ENCODE measurements around the gene FNDC3B. TPM values are rescaled to one million over a fixed set of nuclear protein-coding genes. Genes with fewer than 3 reads are reported as not detected.
A peak's percentile ranks its signal among the peaks of the same experiment; 100 is the strongest.

The FNDC3B gene
- total RNA-seq, 1 donor from 2014 or later = 147 TPM

DNA sequence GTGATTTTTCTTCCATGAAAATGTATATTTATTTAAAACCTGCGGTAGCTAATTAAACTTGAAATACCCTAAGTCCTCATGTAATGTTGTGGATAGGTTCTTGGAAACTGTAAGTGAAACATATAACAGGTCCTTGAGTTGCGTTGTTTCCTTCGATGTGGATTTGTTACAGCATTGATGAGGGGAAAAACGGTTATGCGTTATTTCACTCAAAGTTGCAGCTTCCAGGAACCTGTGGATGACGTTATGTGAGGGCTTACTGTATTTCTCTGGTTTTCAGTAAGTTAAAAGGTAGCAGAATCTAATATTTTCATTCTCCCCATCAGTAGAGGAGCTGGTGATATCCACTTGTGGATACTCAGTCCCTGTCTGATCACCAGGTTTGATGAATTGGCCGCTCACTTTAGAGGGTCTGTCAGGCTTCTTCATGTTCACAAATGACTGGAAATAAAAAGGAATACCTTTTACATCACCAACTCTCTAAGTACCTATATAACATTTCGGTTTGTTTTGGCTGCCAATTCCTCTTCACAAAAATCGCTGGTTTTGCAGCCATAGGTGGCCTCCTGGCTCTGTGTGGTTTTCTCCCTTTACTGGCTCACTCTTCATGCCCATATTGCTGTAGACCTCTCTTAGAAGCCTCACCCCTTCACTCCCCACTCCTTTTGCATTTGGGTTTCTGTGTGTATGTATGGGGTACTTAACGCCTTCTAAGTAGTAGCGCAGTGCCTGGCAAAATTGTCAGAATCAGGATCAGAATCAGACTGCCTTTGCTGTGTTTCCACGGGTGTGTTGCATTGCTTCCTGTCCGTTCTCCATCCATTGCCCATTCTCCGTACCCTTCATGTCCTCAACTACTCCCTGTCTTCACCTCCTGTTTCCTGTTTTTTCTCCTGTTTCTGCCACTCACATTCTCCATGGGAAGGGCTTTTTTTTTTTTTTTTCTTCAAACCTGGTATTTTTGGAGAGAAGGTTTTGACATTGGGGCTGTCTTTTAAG is 112.6 kb downstream of the FNDC3B start:
- peak; percentile 57 for DNase-seq

DNA sequence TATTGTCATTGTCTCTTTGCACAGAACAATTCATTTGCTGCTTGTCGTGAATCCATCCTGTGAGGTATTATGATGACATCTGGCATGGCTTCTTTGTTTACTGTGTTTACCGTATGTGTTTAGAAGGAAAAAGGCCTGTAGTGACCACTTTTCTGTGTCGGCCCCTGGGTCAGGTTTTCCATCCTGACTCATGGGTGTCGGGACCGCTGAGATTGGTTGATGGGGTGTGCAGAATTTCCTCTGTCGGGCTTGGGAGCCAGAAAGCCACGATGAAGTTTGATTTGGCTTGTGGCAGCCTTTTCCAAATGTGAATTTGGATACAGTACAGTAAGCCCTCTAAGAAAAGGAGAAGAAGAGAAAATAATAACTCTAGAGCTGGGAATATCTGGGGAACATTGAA is 113.5 kb downstream of the FNDC3B start:
- no peak for DNase-seq

DNA sequence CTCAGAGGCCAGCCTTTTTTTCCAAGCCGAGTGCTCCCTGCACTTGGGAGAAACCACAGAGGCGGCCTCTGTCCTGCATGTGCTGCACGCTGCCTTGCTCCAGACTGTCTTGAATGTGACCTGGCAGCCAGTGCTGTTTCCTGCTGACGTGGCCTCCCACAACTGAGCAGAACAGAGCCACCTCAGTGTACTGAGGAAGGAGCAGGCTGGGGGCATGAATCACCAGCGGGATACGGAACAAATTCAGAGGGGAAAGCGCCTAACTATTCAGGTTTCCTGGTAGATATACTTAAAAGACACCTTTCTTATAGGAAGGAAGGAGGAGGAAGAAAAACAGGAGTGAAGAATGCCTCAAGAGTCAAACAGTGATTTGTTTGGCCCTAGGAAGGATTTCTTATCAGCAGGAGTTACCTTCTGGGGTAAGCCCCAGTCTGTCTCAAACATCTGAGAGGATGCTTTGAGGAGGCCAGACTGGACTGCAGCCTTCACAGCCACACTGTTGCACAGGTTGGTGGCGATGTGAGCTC is 114.0 kb downstream of the FNDC3B start:
- DNase-seq = peak; percentile 90

DNA sequence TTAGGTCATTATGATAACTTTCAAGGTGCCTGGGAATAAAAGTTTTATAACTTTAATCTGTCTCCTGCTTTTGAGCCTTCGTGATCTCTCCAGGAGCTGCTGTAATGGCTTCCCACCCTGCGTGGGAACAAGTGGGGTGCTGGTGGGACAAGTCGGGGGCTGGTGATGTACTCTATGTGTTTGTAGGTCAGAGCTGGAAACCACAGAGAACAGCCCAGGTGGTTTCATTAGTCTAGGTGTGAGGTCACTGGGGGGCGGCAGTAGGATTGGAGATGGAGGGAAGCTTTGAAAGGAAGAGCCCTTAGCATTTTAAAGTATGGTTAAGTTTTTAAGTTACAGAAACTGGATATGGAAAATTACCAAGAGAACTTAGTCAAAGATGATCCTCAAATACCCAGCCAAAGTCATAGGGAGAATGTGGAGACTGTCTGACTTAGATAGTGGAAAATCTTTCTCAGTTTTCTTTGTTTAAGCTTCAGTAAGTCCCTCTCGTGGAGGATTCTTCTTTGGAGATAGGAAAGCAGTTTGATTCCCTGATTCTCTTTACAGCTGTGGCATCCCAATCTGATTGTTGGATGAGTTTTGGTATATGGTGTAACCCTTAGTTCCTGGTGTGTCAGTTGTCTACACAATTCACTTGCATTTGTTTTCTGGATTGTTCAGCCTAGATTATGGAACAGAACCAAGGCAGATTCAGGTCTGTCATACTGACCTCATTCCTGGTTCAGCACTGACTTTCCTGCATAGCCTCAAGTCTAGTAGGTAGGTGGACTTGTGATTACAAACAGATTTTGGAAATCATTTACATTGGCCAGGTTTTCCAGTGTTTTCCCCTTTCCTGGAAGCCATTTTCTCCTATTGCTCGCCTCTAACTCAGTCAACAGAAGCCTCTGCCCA is 115.6 kb downstream of the FNDC3B start:
- no peak for DNase-seq

DNA sequence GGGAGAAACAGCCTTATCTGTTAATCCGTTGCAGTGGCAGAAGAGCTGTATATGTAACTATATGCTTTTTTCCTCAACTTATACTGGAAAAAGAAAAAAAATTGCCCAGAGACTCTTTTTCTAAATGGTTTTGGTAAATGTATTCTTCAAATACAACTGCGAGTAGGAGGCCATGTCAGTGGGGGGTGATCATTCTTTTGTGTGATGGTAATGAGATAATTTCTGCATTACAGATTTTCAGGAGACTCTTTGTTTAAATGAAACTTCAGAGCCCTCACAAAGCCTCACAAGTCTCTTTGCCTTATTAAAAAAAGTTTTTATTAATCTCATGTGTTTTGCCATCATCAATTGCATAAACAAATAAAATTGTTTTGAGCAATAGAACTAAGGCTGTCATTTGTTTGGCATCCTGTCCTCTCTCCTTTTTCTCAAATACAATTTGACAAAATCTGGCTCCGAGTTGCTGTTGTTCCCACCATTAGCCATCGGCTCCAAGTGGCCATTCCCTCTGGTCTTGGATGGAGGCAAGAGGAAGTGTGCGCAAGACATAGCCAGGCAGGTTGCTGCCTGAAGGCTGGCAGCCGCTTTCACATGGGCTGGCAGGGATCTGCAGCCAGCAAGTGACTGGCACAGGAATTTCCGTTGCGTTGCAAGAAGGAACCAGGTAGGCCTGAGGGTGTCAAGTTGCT is 116.7 kb downstream of the FNDC3B start:
- peak; percentile 38 for DNase-seq

DNA sequence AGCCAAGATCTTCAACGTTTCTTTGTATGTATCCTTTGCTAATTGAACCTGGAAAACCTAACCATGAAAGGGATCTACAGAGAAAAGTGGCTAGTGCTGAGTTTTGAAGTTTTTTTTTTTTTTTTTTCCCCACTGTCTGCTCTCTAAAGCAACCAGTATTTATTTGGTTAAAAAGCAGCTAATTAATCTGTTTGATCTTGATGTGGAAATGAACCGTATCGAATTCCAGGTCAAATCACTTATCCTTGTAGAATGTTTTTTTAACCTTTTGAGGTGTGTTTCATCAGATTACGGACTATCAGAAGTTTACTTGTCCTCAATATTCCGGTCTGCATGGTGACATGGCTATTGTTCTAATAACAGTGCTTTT is 117.2 kb downstream of the FNDC3B start:
- DNase-seq = no peak

DNA sequence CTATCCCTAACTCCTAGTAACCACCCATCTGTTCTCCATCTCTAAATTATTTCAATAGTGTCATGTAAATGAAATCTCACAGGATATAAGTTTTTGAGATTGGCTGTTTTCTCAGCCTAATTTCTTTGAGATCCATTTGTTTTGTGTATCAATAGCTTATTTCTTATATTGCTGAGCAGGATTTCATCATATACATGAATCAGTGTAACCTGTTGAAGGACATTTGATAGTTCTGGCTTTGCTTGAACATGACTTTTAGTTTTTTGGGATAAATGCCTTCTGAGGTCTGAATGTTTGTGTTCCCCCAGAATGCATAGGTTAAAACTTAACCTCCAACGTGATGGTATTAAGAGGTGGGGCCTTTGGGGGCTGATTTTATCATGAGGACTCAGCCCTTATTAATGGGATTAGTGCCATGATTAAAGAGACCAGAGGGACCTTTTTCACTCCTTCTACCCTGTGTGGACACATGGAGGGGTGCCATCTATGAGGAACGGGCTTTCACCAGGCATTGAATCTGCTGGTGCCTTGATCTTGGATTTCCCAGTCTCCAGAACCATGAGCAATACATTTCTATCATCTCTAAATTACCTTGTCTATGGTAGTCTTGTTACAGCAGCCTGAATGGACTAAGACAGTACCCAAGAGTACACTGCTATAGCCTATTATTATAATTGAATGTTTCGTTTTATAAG is 118.3 kb downstream of the FNDC3B start:
- no peak for DNase-seq

DNA sequence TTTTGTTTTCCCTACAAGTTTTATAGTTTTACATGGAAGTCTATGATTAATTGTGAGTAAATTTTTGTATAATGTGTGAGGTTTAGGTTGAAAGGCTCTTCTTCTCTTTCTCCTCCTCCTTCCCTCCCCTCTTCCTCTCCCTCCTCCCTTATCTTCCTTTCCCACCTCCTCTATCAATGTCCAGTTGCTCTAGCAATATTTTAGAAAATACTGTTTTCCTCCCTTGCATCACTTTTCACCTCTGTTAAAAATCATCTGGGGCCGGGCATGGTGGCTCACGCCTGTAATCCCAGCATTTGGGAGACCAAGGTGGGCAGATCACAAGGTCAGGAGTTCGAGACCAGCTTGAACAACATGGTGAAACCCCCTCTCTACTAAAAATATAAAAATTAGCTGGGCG is 119.4 kb downstream of the FNDC3B start:
- DNase-seq = no peak

DNA sequence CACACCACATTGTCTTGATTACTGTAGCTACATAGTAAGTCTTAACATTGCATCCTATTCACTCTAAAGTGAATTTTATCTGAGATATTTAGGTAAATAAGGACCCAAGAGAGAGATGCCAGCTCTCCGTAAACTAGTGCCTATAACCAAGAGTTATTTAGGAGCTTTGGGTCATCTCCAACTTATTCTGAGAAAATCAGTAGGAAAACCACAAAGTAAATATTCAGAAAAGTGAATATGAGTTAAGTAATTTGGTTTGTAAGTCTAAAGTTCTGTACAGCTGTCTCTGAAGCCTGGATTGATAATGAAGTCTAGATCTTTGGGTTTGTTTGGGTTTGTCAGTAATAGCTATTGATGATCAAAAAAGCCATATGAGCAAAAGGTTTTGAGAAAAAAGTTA is 120.0 kb downstream of the FNDC3B start:
- no peak for DNase-seq

DNA sequence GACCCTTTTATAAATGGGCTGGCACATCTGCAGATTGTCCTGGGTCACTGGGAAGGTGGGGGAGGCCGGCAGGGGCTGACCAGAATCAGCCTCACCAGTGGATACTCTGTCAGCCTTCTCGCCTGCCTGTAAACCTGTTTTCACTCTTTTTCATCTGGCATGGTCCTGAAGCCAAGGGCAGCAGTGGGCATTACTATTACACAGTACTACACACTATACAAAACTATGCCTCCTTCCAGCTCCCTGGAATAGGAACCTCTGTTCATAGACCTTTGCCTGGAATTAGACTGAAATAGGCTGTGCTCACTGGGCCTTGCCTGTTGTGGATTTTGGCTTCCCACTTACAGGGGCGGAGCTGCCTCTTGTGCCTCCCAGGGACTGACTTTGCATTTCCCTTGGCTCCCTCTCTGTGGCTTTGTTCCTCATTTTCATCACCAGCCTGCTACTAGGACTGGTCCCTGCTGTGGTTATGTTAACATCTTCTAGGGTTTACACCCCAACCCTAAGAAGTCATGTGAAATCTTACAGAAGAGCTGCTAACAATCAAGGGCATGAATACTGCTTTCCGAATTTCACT is 120.7 kb downstream of the FNDC3B start:
- peak; percentile 32 for DNase-seq

DNA sequence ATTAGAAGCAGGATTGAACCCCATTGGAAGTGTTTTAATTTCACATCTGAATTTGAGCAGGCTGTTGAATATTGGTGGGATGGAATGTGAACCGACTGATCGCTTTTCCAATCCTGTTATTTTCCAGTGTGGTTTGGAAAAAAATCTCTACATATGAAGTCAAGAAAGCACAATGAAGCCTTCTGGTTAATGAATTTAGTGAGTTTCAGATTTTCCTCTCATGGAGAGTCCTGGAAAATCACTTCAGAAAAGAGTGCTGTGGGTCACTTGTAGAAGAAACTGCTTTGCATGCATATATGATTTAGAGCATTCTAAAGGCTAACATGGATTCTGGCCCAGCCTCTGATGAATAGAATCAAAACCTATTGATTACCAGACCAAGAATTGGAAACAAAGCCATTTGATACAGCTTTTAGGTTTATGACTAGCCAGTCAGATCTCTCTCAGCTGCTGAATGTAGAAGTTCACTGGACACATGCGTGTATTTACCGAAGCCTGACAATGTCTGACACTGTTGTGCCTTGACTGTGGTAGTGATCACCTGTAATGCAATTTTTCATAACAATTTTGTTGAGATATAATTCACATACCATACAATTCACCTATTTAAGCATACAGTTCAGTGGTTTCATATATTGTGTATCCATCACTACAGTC is 121.9 kb downstream of the FNDC3B start:
- no peak for DNase-seq

DNA sequence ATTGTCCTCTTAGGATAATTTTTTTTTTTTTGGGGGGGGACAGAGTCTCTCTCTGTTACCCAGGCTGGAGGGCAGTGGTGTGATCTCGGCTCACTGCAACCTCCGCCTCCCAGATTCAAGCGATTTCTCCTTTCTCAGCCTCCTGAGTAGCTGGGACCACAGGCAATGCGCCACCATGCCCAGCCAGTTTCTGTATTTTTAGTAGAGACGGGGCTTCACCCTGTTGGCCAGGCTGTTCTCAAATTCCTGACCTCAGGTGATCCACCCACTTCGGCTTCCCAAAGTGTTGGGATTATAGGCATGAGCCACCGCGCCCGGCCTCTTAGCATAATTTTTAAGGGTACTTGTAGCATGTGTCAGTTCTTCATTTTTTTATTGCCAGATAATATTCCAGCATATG is 122.6 kb downstream of the FNDC3B start:
- DNase-seq = no peak

DNA sequence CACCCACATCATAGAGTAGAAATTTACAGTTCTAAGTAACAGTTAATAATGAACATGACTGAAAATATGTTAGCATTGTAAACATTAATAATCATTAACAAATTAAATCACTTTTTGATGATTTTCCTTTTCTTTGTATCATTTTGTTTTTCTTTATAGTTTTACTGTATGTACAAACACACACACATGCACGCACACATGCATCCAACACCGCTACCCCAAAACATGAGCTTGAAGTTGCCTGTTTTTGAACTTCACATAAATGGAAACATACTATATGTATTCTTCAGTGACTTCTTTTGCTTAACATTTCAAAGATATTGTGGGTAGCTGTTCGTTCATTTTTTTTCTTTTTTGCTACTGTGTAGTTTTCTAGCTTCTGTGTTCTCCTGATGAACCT is 123.9 kb downstream of the FNDC3B start:
- no peak for DNase-seq

DNA sequence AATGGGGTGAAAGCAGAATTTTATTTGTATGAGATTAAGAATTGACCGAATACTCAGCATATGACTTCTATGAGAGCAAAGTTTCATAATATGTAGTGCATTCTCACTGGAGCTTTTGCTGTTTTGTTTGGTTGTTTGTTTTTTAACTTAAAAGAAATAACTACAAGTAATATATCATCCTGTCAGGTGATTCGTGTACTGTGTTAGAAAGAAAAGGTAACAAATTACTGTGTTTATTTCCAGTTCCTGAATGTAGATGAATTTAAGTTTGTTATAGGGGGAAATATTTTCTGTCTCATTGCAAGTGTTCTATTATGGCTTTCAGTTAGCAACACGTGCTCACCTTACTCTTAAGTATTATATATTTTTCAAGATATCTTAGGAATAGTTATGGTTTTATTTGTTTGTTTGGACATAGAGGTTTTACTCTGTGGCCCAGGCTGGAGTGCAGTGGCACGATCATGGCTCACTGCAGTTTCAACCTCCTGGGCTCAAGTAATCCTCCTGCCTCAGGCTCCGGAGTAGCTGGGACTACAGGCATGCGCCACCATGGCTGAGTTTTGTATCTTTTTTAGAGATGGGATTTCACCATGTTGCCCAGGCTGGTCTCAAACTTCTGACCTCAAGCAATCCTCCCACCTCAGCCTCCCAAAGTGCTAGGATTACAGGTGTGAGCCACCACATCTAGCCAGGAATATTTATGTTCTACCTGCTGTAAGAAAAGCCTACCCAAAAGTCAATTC is 125.4 kb downstream of the FNDC3B start:
- DNase-seq = no peak

DNA sequence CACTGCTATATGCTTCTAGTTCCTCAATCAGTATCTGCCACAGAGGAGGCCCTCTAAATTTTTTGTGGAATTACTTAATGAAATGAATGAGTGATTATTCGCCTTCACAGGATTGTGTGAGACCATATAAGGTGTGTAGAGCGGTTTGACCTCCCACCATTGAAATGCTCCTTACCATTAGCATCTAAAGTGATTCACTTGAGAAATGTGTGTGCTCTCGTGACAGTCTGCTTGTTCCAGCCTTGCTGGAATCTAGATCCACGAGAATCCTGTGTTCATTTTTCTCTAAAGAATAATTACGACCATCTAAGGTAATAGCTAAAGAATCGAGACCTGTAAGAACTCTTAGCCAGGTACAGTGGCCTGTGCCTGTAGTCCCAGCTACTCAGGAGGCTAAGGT is 126.9 kb downstream of the FNDC3B start:
- DNase-seq = no peak

DNA sequence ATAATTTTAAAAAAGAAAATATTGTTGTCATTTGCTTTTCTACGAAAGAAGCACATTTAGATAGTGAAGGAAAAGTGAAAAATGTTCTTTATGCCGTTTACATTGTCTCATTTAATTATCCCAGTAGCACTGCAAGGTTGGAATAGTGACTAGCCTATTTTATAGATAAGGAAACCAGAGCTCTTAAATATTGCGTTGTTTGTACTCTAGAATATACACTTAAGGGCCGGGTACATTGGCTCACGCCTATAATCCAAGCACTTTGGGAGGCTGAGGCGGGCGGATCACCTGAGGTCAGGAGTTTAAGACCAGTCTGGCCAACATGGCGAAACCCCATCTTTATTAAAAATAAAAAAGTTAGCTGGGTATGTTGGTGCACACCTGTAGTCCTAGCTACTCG is 127.5 kb downstream of the FNDC3B start:
- DNase-seq = no peak

DNA sequence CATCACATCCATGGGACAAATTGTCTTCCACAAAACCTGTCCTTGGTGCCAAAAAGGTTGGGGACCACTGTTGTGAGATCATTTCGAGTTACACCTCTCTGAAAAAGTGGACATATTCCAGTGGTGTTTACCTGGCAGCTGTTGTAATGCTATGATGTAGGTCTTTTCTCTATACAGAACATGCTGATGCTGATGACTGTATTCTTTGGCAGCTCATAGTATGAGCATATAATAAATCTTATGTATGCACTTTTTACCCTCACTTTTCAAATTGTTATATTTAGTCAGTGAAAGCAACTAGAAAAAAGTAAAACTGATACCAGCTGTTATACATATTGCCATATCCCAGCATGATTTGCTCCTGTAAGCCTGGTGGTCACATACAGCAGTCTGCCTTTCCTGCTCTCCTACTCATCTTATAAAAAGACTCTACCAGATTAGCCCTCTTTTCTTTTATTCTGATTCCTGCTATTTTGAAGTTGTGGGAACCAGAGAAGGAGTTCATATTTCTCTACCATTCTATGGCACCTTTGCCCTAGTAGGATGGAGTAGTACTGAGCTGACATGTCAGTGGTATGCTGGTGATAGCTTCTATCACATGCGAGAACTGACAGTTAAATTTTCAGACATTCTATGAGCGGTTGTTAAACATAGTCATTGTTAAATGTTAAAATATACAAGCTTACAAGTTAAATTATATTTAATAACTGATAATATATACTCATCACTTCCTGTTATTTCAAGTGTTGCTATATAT is 128.7 kb downstream of the FNDC3B start:
- peak; percentile 20 for DNase-seq

DNA sequence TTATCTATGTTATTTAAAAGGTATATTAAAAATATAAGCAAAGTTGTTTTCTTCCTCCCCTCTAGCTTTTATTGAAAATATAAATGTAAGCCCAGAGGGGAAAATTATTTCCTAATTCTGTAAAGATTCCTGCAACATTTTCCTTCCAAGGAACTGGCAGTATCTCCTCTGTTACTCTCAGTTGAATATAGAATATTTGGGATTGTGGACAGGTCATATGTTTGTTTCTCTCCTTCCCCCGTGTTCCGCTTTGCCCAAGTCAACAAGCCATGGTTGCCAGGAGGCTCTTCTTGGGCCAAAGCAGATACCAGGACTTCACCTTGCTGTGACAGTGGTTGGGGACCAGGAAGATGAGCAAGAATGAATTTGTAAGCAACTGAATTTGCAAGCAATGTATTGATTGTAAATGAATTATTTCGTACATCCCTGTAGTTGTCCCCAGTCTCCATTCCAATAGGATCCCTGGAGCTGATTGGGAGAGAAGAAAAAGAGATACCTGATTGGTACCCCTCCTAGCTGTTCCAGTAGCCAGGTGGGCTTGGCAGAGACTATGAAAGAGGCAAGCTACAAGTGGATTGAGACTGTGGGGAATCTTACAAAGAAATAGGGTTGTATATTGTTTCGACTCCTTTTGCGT is 130.8 kb downstream of the FNDC3B start:
- no peak for DNase-seq

DNA sequence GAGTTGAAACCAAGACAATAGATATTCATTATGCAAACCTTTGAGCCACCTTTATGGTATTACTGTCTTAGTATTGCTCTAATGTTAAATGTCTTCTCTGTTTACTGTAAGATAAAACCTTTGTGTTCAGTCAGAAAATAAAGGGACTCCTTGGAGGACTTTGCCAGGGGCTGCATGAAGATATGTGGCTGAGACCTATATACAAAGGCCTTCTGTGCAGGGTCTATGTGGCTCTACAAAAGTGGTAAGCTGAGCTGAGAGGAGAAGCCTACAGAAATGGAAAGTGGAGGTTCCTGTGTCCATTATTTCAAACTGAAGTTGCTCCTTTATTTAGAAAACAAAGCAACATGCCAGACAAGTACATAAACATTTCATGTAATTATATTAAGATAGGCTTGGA is 131.5 kb downstream of the FNDC3B start:
- DNase-seq = no peak
